HG03280 (cell line): ENCODE measurements around the gene PRKAG2.

ENCODE experiments used
- ATAC-seq: cut with Tn5 transposase; IDR thresholded peaks from one replicate; pipeline ENCODE4 v1.9.1; 2021; ENCODE audit warnings: mild to moderate bottlenecking, moderate library complexity; ENCODE audit not compliant: unreplicated experiment

PRKAG2 gene

GRCh38 chr7:151632750-151633515 is 244.0 kb downstream of the PRKAG2 start:
- ATAC-seq, result peak; percentile 59

DNA sequence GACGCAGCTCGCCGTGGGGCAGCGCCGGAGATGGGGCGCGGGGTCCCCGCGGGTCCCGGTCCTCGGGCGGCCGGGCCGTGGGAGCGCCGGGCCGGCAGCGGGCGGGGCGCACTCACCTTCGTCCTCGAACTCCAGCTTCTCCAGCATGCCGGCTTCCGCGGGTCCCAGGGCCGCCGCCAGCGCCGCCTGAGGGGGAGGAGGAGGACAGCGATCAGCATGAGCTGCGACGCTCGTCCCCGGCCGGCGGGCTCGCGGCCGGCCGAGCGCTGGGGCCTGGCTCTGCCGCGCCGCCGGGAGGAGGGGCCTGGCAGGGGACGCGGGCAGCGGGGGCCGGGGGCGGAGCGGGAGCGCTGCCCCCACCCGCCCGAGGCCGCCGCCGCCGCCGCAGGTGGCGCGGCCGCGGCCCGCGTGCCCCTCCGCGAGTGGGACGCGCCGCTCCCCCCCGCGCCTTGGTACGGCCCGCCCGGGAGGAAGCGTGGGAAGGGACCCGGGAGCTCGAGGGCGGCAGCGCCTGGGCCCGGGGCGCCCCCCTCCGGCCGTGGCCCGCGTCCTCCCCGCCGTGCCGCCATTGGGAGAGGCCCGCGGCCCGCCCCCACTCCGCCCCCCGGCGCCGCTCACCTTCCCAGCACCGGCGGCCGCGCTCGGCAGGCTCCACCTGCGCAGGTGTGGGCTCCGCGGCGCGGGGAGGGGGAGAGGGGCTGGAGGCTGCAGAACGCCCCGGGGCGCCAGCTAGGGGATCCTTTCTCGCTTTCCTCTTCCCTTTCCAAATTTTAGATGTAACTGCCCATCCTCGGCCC is 244.8 kb downstream of the PRKAG2 start:
- peak; percentile 71 for ATAC-seq

GRCh38 chr7:151631570-151631952 is 245.4 kb downstream of the PRKAG2 start:
- no peak for ATAC-seq

GRCh38 chr7:151630851-151631569 is 245.9 kb downstream of the PRKAG2 start:
- no peak for ATAC-seq

DNA sequence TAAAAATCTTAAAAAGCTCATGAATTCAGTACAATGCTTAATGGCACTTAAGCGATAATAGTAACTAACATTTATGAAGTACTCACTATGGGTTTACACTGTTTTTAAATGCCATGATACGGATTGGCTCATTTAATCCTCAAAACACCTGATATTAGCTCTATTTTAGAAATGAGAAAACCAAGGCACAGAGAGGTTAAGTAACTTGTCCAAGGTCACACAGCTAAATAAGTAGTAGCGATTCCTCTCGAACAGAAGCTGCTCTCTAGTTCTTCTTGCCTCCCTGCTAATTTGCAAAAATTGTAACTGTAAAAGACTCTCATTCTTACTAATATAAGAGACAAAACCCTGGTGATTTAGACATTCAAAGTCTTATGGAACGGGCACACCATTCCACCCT is 246.6 kb downstream of the PRKAG2 start:
- no peak for ATAC-seq

DNA sequence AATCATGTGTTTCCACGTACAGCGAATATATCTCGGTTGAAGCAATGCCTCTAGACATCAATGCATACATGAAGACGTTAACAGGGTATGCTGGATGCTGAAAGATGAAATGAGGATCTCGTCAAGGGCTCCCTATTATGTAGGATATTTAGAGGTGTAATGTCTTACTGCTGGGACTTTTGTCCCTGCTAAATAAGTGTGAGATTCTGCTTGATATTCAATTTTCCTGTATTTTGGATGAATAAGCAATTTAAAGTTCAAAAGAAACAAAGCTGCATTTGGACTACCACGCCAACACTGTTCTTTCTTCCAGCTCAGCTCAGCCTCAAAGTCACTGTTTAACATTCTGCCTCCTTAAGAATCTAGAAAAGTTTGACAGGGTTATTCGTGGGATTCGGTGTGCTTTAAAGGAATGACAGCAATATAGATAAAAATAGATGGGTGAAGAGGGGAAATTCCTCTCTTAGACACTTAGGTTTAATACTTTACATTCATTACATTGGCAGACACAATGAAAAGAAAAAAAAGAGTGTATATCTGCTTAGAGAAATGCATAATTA is 247.1 kb downstream of the PRKAG2 start:
- ATAC-seq, result no peak

- ATAC-seq, result no peak
These were observed 247.9 kb downstream of the PRKAG2 start for GRCh38 chr7:151628846-151629604.

DNA sequence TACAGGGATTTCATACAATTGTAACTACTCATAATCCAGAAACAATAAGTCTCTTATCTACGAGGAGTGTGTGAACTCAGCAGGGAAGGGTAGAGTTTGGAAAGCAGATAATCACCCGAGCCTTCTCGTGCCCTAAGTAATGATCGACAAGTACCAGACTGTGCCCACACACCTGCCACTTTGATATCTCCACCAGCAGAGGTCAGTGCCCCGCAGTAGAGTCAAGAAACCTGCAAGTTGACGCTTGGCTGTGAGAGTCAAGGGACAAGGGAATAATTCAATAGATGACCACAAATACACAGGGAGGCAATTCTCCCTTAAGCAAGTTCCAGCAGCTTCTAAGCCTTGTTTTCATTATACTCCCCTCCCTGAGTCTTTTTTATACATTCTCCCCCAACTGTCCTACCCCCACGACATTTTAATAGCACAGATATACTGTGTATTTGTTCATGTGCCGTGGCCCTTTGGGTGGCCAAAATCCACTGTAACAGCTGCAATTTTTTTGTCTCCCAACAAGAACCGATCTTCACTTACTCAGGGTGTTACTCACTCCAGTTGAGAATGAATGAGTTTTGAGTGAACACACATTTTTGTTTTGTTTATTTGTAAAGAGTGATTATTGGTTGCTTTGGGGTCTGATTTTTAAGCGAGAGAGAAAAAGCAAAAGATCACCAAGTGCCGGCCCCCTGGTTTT is 250.3 kb downstream of the PRKAG2 start:
- no peak for ATAC-seq

GRCh38 chr7:151625606-151626005 is 251.3 kb downstream of the PRKAG2 start:
- ATAC-seq, result no peak

DNA sequence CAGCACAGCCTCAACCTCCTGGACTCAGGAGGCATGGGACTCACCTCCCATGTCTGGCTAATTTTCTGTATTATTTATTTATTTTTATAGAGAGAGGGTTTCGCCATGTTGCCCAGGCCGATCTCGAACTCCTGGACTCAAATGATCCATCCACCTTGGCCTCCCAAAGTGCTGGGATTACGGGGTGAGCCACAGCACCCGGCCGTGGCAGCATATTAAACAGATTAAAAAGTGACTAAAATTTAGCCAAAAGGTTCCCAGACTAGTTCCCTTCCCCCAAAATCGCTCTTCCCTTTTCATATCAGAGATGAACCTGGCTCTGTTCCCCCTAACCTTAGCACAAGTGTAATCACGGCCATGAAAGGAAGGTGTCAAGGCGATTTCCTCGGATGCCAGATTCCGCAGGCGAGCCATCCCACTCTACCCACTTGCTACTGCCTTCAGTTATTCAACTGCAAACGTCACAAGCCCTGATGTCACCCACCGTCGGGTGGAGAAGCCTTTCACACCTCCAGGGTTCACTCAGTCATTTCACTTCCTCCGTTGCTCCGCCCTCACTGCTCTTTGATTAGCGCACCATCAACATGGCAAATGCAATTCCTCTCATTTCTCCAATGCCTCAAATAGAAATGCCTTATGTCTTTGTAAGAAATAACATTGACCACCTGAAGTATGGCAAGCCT is 252.5 kb downstream of the PRKAG2 start:
- no peak for ATAC-seq

- no peak for ATAC-seq
These were observed 253.1 kb downstream of the PRKAG2 start for GRCh38 chr7:151623766-151624165.

- no peak for ATAC-seq
These were observed 255.0 kb downstream of the PRKAG2 start for GRCh38 chr7:151621961-151622360.

- ATAC-seq, result no peak
These were observed 260.3 kb downstream of the PRKAG2 start for GRCh38 chr7:151616443-151617213.

DNA sequence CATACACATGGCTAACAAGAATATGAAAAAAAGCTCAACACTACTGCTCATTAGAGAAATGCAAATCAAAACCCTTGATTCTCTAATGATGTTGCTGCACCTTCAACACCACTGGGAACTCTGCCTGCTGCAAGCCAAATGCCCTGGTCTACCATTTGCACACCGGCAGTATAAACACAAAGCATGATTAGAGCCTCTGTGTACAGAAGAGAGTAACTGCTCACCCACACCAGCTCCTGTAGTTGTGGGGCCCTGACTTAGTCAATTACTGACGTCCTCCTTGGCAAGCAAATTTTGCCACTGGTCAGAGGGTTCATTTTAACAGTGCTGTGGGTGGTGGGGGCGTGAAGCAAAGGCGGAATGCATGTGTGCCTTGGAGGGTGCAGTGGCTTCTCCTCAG is 261.1 kb downstream of the PRKAG2 start:
- ATAC-seq, result no peak

GRCh38 chr7:151615058-151615457 is 261.9 kb downstream of the PRKAG2 start:
- ATAC-seq, result no peak

DNA sequence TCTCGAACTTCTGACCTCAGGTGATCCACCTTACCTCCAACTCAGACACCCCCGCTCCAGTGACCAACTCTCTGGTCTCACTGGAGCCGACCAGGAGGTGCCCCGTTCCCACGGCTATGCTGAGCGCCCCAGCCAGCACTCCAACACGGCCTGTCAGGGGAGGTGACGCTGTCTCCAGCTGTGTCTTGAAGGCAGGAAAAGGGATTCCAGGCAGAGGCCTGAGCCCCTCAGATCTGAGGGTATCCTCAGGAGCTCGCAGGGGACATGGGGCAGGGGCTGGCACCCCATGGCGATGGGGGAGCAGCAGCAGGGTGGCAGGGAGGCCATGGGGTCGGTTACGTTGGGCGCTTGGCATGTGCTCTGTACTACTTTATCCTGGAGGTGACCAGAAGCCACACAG is 262.9 kb downstream of the PRKAG2 start:
- ATAC-seq, result no peak

DNA sequence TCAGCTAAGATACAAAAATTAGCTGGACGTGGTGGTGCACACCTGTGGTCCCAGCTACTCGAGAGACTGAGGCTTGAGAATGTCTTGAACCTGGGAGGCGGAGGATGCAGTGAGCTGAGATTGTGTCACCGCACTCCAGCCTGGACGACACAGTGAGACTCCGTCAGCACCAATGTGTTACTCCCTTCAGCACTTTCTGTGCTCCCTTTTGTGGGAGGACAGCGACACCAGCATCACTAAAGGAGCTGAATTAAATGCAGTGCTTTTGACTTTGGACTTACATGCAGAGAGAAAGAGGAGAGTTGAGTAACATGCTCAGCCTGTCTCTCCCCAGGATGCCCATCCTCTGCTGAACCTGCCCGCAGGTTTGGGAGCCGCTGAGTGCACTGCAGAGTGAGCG is 265.0 kb downstream of the PRKAG2 start:
- ATAC-seq, result no peak

- no peak for ATAC-seq
These were observed 265.9 kb downstream of the PRKAG2 start for GRCh38 chr7:151611041-151611440.
